ENCODE measurements around the gene PANK4. TPM values are rescaled to one million over a fixed set of nuclear protein-coding genes. Genes with fewer than 3 reads are reported as not detected.

PANK4 gene
- total RNA-seq, 1 experiment from 2014 or later: 24.4 TPM

DNA sequence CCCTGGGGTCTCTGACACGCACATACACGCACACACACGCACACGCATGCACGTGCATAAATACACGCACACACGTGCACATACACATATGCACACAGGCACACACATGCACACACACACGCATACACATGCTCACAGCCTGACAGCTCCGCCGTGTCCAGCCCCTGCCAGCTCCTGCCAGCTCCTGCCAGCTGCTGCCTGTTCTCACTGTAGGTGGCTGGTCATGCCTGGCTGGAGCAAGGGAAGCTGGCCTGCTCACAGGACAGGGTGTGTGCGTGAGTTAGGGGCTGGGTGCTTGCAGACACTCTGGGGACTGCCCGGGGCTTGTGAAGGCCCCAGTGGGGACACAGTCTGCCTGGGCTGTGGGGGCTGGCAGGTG is 45.4 kb downstream of the PANK4 start:
- Mint-ChIP-seq H3K27me3 (ENCODE audit: unreplicated experiment) (no peaks in the 10 kb centered on the region), H3K9me3 (ENCODE audit: low read depth, unreplicated experiment) (no peaks in the 10 kb centered on the region), H3K36me3 (ENCODE audit: insufficient read depth, unreplicated experiment) (no peaks in the 10 kb centered on the region), H3K27ac (ENCODE audit: unreplicated experiment) (no peak overlapping the region), H3K4me1 (ENCODE audit: low read depth, unreplicated experiment) (no peaks in the 10 kb centered on the region), H3K4me3 (ENCODE audit: low read depth, unreplicated experiment) (no peak overlapping the region)
- intact Hi-C loops (cut with micrococcal nuclease; ENCODE audit: unreplicated experiment): no loop called here
- TF ChIP-seq, protein P1, sequence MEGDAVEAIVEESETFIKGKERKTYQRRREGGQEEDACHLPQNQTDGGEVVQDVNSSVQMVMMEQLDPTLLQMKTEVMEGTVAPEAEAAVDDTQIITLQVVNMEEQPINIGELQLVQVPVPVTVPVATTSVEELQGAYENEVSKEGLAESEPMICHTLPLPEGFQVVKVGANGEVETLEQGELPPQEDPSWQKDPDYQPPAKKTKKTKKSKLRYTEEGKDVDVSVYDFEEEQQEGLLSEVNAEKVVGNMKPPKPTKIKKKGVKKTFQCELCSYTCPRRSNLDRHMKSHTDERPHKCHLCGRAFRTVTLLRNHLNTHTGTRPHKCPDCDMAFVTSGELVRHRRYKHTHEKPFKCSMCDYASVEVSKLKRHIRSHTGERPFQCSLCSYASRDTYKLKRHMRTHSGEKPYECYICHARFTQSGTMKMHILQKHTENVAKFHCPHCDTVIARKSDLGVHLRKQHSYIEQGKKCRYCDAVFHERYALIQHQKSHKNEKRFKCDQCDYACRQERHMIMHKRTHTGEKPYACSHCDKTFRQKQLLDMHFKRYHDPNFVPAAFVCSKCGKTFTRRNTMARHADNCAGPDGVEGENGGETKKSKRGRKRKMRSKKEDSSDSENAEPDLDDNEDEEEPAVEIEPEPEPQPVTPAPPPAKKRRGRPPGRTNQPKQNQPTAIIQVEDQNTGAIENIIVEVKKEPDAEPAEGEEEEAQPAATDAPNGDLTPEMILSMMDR (IDR thresholded peaks at IDR 0.05; ENCODE audit: unreplicated experiment): no peak
- CTCF ChIA-PET: no interaction called here
- no peak for DNase-seq
- BruUV-seq (replicated peaks): no TSS peak

DNA sequence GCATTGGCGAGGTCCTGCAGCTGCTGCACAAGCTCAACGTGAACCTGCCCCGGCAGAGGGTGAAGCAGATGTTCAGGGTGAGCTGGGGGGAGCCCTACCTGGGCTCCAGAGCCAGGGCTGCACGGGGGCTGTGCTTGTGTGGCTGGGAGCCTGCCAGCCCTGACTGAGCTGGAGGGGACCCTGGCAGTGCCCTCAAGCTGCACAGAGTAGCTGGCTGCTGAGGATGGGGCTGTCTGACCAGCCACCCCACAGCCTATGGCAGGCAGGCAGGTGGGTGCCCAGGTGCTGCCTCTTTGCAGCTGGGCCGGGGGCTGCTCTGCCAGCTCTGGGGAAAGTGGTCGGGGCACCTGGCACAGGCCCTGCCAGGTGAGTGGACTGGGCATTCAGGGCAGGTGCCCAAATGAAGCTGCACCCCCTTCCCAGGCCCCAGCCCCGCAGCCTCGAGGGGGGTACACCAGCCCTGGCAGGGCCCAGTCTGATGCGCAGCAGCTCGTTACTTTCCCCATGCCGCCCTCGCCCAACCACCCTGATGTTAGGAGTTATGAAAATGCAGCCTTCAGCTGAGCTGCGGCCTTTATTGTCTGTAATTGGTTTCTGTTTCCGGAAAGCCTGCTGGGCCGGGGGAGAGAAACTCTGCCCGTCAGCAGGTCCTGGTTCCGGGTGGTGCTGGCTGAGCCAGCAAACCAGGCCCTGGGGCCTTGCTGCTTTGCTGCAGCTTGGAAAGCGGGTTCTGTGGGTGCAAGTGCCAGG is 46.0 kb downstream of the PANK4 start:
- TF ChIP-seq, protein P1 (IDR thresholded peaks at IDR 0.05; ENCODE audit: unreplicated experiment): no peak
- Mint-ChIP-seq H3K36me3 (ENCODE audit: insufficient read depth, unreplicated experiment) (no peaks in the 10 kb centered on the region), H3K4me3 (ENCODE audit: low read depth, unreplicated experiment) (no peak overlapping the region), H3K4me1 (ENCODE audit: low read depth, unreplicated experiment) (no peaks in the 10 kb centered on the region), H3K27ac (ENCODE audit: unreplicated experiment) (no peak overlapping the region), H3K27me3 (ENCODE audit: unreplicated experiment) (peaks cover under 1% of the 10 kb centered on the region), H3K9me3 (ENCODE audit: low read depth, unreplicated experiment) (no peaks in the 10 kb centered on the region)
- no TSS peak for BruUV-seq (replicated peaks)
- intact Hi-C loops (cut with micrococcal nuclease; ENCODE audit: unreplicated experiment): no loop called here
- CTCF ChIA-PET: no interaction called here
- no peak for DNase-seq

DNA sequence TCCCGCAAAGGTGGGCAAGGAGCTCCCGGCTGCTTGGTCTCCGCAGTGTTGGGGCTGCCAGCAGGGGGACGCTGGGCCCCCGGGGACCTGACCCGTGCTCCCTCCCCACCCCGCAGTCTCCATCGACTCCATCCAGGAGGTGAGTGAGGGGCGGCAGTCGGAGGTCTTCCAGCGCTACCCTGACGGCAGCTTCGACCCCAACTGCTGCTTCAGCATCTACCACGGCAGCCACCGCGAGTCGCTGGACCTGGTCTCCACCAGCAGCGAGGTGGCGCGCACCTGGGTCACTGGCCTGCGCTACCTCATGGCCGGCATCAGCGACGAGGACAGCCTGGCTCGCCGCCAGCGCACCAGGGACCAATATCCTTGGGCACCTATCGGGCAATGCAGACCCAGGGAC is 46.8 kb downstream of the PANK4 start:
- TF ChIP-seq, protein P1 (IDR thresholded peaks at IDR 0.05; ENCODE audit: unreplicated experiment): no peak
- CTCF ChIA-PET: no interaction called here
- no TSS peak for BruUV-seq (replicated peaks)
- peaks cover 8% of the 10 kb centered on the region for H3K27me3 Mint-ChIP-seq (ENCODE audit: unreplicated experiment)
- H3K4me1 Mint-ChIP-seq (ENCODE audit: low read depth, unreplicated experiment): no peaks in the 10 kb centered on the region
- no peaks in the 10 kb centered on the region for H3K9me3 Mint-ChIP-seq (ENCODE audit: low read depth, unreplicated experiment)
- no peak overlapping the region for H3K27ac Mint-ChIP-seq (ENCODE audit: unreplicated experiment)
- no peak overlapping the region for H3K4me3 Mint-ChIP-seq (ENCODE audit: low read depth, unreplicated experiment)
- H3K36me3 Mint-ChIP-seq (ENCODE audit: insufficient read depth, unreplicated experiment): no peaks in the 10 kb centered on the region
- DNase-seq: no peak
- intact Hi-C loops (cut with micrococcal nuclease; ENCODE audit: unreplicated experiment): no loop called here

DNA sequence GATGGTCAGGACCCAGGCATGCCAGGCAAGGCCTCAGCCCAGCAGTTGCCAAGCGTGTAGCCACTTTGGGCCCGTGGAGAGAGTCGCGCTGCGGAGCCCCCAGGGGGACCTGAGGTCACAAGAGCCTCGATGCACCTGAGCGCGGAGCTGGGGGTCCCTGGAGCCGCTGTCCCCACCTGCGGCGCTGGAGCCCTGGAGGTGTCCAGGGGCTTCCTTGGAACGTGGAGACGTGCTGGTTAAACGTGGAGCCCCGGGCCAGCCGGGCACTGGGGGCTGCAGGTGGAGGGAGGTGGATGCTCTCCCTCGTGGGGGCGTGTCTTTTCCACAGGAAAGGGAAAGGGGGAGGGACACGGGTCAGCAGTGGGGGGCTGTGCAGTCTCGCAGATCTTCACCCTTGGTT is 47.2 kb downstream of the PANK4 start:
- BruUV-seq (replicated peaks): no TSS peak
- no peak overlapping the region for H3K27ac Mint-ChIP-seq (ENCODE audit: unreplicated experiment)
- no peak overlapping the region for H3K4me3 Mint-ChIP-seq (ENCODE audit: low read depth, unreplicated experiment)
- intact Hi-C loops (cut with micrococcal nuclease; ENCODE audit: unreplicated experiment): no loop called here
- H3K9me3 Mint-ChIP-seq (ENCODE audit: low read depth, unreplicated experiment): no peaks in the 10 kb centered on the region
- DNase-seq: no peak
- H3K36me3 Mint-ChIP-seq (ENCODE audit: insufficient read depth, unreplicated experiment): no peaks in the 10 kb centered on the region
- H3K4me1 Mint-ChIP-seq (ENCODE audit: low read depth, unreplicated experiment): no peaks in the 10 kb centered on the region
- CTCF ChIA-PET: no interaction called here
- TF ChIP-seq, protein P1 (IDR thresholded peaks at IDR 0.05; ENCODE audit: unreplicated experiment): no peak
- peaks cover 8% of the 10 kb centered on the region for H3K27me3 Mint-ChIP-seq (ENCODE audit: unreplicated experiment)
